NB4 (cell line): ENCODE data around the gene SIGLEC1.

Experiments
- DNase-seq: peaks from one replicate; pipeline ENCODE4 v3.0.0; 2010; ENCODE audit warnings: low read depth
- H3K4me3 ChIP-seq: one replicate; pipeline ENCODE4 v1.5.1; 2011; ENCODE audit warnings: mild to moderate bottlenecking, low read depth, low read length, moderate library complexity
- MYC ChIP-seq: IDR thresholded peaks from 2 replicates; pipeline ENCODE4 v1.6.1; 2011; ENCODE audit warnings: low read depth, low read length
- POLR2A ChIP-seq: IDR thresholded peaks from 2 replicates; pipeline ENCODE4 v1.6.1; 2011; ENCODE audit warnings: mild to moderate bottlenecking; ENCODE audit not compliant: insufficient read length; ENCODE audit errors: extremely low read depth
- TF ChIP-seq, protein P1 (sequence below): IDR thresholded peaks from 2 replicates; pipeline ENCODE4 v1.6.1; 2011; ENCODE audit warnings: low read depth, low read length
- TF ChIP-seq, protein P2 (sequence below): IDR thresholded peaks from one replicate; pipeline ENCODE4 v1.5.1; 2012; ENCODE audit warnings: low read depth, low read length

SIGLEC1 gene

DNA sequence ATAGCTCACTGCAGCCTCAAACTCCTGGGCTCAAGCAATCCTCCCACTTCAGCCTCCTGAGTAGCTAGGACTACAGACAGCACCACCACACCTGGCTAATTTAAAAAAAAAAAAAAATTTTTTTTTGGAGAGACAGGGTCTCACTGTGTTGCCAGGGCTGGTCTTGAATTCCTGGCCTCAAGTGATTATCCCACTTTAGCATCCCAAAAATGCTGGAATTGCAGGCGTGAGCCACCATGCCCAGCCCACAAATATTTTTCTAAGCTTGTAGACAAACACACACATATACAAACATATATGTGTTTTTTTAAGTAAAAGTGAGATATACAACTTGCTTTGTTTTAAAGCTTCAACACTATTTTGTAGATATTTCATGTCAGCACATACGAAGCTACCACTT, 30.9 kb upstream of the SIGLEC1 start:
- DNase-seq = no peak
- no peak overlapping the region for H3K4me3 ChIP-seq
- TF ChIP-seq POLR2A = no peak
- TF ChIP-seq, protein P1, sequence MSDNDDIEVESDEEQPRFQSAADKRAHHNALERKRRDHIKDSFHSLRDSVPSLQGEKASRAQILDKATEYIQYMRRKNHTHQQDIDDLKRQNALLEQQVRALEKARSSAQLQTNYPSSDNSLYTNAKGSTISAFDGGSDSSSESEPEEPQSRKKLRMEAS = no peak
- no peak for TF ChIP-seq MYC
- TF ChIP-seq, protein P2, sequence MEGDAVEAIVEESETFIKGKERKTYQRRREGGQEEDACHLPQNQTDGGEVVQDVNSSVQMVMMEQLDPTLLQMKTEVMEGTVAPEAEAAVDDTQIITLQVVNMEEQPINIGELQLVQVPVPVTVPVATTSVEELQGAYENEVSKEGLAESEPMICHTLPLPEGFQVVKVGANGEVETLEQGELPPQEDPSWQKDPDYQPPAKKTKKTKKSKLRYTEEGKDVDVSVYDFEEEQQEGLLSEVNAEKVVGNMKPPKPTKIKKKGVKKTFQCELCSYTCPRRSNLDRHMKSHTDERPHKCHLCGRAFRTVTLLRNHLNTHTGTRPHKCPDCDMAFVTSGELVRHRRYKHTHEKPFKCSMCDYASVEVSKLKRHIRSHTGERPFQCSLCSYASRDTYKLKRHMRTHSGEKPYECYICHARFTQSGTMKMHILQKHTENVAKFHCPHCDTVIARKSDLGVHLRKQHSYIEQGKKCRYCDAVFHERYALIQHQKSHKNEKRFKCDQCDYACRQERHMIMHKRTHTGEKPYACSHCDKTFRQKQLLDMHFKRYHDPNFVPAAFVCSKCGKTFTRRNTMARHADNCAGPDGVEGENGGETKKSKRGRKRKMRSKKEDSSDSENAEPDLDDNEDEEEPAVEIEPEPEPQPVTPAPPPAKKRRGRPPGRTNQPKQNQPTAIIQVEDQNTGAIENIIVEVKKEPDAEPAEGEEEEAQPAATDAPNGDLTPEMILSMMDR = no peak

DNA sequence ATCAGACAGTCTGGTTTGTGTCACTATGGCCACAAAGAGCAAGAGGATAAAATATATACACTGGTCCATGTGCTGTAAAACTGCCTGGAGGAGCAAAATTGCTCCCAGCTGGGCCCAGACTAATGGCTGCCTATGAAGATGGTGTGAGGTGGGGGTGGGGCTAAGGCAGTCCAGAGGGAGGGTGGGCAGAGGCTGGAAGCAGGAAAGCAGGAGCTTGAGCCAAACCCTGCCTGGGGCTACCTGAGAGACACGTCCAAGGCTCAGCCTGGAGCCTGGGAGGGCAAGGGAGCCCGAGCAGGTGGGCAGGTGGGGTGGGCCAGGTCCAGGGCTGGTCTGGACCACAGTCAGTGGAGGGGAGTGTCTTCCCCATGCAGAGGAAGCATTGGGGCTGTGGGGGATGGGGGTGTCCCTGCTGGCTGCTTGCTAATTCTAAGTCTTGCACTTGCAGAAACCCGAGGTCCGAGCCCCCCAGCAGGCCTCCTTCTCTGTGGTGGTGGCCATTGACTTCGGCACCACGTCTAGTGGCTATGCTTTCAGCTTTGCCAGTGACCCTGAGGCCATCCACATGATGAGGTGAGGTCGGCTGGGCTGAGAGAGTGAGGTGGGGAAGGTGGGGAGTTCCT, 29.5 kb upstream of the SIGLEC1 start:
- no peak for DNase-seq
- H3K4me3 ChIP-seq = no peak overlapping the region
- no peak for TF ChIP-seq MYC
- TF ChIP-seq, protein P1 = no peak
- TF ChIP-seq, protein P2 = no peak
- no peak for TF ChIP-seq POLR2A

DNA sequence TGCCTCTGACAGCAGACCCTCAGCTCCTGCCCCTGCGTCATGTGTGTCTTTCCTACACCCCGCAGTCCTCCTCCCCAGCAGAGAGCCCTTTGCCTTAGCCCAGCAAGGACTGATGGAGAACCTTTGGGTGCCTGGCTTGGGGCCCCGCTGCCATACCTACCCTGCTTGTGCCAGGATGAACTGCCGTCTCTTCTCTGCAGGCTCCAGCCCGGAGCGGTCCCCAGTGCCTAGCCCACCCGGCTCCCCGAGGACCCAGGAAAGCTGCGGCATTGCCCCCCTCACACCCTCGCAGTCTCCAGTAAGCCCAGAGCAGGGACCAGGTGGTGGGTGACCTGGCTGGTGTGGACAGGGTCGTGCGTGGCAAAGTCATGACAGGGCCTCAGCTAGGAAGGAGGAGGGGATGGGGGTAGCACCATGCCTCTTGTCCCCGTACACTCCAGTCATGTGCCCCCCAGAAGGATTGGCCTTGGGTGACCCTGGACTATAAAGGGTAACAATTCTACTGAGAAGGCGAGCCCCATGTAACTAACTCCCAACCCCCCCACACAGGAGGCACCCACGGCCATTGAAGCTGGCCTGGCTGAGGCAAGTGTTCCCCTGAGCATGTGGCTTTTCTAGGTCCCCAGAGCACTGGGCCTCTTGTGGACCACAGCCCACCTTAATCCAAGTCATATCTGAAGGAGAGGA, 28.4 kb upstream of the SIGLEC1 start:
- no peak overlapping the region for H3K4me3 ChIP-seq
- TF ChIP-seq, protein P1 = no peak
- TF ChIP-seq POLR2A (no peak), MYC (no peak)
- TF ChIP-seq, protein P2 = no peak
- no peak for DNase-seq

DNA sequence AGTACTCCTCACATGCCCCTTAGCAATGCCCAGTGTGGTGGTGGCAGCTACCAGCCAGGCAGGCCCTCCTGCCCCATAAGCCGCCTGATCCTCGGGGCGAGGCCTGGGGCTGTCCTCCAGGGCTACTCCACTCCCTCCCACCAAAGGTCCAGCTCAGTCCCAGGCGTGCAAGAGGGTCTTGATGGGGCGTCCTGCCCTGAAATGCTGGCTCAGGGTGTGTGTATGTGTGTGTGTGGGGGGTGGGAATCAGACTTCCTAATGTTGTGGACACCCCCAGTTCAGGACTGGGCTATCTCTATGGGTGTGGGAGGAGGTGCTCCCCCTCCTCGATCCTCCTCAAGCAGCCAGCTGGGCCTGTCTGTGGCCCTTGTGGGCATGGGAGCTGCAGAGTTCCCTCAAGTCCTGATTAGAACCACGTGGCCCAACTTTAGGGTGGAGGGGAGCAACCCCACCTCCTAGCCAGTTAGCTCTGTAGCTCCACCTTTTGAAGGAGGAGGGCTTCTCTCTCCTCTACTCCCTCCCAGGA, 27.6 kb upstream of the SIGLEC1 start:
- TF ChIP-seq, protein P2 = no peak
- TF ChIP-seq, protein P1 = peak; percentile 43; the same call in 1 of the 2 replicates

DNA sequence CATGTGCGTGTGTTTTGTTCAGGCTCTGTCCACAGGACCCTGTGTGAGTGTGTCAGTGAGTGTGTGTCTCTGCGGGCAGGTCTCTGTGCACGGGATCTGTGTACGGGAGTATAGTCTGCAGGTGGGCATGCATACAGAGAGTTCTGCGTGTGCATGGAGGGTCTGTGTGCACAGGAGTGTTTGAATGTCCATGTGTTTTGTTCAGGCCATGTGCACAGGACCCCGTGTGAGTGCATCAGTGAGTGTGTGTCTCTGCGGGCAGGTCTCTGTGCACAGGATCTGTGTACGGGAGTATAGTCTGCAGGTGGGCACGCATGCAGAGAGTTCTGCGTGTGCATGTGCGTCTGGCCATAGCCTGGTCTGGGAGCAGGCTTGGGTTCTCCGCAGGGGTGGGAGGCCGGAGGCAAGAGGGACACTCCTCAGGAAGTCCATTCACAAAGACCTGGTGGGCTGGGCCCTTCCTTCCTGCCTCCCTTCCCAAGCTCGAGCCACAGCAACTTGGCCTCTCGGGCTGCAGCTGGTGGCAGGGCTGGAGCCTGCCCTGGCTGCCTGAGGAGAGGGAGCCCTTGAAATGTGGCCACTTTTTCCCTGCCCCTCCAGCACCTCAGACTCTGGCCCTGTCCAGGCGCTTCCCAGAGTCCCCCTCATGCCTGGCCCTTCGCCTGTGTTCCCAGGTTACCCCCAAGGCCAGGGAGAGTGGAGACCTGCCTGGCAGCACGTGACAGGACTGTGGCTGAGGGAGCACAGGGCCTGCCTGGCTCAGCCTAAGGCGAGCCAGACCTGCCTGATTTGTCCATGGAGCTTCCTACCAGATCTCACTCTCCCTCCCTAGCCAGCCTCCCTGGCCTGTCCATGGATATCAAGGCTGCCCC, 26.9 kb upstream of the SIGLEC1 start:
- TF ChIP-seq, protein P1 = peak; percentile 66
- TF ChIP-seq, protein P2 = no peak
- no peak overlapping the region for H3K4me3 ChIP-seq
- DNase-seq = no peak

More for the DNA sequence above, 27.6 kb upstream of the SIGLEC1 start:
- no peak overlapping the region for H3K4me3 ChIP-seq
- no peak for DNase-seq
